IPS DF 19.7 (cell line): ENCODE data around the gene PRKAR2B.
A peak's percentile ranks its signal among the peaks of the same experiment; 100 is the strongest.
"Not testable (repeated sequence)": the region's sequence is repeated elsewhere in the genome, so short reads cannot be mapped to it uniquely, and the experiment has no call there.

Source experiments
- DNase-seq: peaks from one replicate; pipeline ENCODE4 v3.0.0-alpha.2; 2013; ENCODE audit warnings: low read depth, low spot score

PRKAR2B gene

GRCh38 chr7:107118109-107118900 lies 73.8 kb downstream of the PRKAR2B start:
- DNase-seq, result no peak

GRCh38 chr7:107119376-107120105 lies 75.0 kb downstream of the PRKAR2B start:
- DNase-seq, result no peak

- no peak for DNase-seq
These were observed 78.0 kb downstream of the PRKAR2B start for GRCh38 chr7:107122486-107122911.

- no peak for DNase-seq
These were observed 78.9 kb downstream of the PRKAR2B start for GRCh38 chr7:107123392-107123791.

- DNase-seq, result no peak
These were observed 81.0 kb downstream of the PRKAR2B start for GRCh38 chr7:107125475-107125874.

GRCh38 chr7:107128217-107128616 lies 83.7 kb downstream of the PRKAR2B start:
- DNase-seq, result no peak

GRCh38 chr7:107128748-107129147 lies 84.2 kb downstream of the PRKAR2B start:
- DNase-seq, result no peak

GRCh38 chr7:107130487-107131220 lies 86.1 kb downstream of the PRKAR2B start:
- DNase-seq, result peak; percentile 30

- no peak for DNase-seq
These were observed 88.9 kb downstream of the PRKAR2B start for GRCh38 chr7:107133396-107133795.

GRCh38 chr7:107138696-107139420 lies 94.4 kb downstream of the PRKAR2B start:
- DNase-seq, result no peak

GRCh38 chr7:107143875-107144274 lies 99.4 kb downstream of the PRKAR2B start:
- not testable (repeated sequence) for DNase-seq

GRCh38 chr7:107145067-107145838 lies 100.7 kb downstream of the PRKAR2B start:
- DNase-seq, result no peak

- DNase-seq, result no peak
These were observed 103.2 kb downstream of the PRKAR2B start for GRCh38 chr7:107147464-107148393.

- DNase-seq, result no peak
These were observed 104.2 kb downstream of the PRKAR2B start for GRCh38 chr7:107148721-107149120.

GRCh38 chr7:107149863-107150262 lies 105.4 kb downstream of the PRKAR2B start:
- no peak for DNase-seq

- no peak for DNase-seq
These were observed 106.0 kb downstream of the PRKAR2B start for GRCh38 chr7:107150375-107151073.

GRCh38 chr7:107151538-107151937 lies 107.0 kb downstream of the PRKAR2B start:
- DNase-seq, result no peak

GRCh38 chr7:107152011-107152410 lies 107.5 kb downstream of the PRKAR2B start:
- DNase-seq, result no peak

- DNase-seq, result no peak
These were observed 110.3 kb downstream of the PRKAR2B start for GRCh38 chr7:107154826-107155225.
